ENCODE data around the gene OR5V1.
"Not testable (repeated sequence)": the region's sequence is repeated elsewhere in the genome, so short reads cannot be mapped to it uniquely, and the experiment has no call there.

The OR5V1 gene

GRCh38 chr6:29332676-29333075 is 36.0 kb downstream of the OR5V1 start:
- Histone ChIP-seq H3K9ac (ENCODE audit: low read length) (no peak overlapping the region), H3K4me3 (ENCODE audit: low read length) (no peak overlapping the region), H3K9me3 (ENCODE audit: control insufficient read depth, low read length) (no peaks in the 10 kb centered on the region), H3K4me1 (ENCODE audit: control insufficient read depth, insufficient read depth, low read length) (no peaks in the 10 kb centered on the region), H3K27me3 (ENCODE audit: control insufficient read depth, insufficient read depth, low read length) (no peaks in the 10 kb centered on the region), H3K36me3 (ENCODE audit: control insufficient read depth, insufficient read depth, low read length) (no peaks in the 10 kb centered on the region)

- Histone ChIP-seq H3K36me3 (ENCODE audit: control insufficient read depth, insufficient read depth, low read length) (no peaks in the 10 kb centered on the region), H3K9ac (ENCODE audit: low read length) (no peak overlapping the region), H3K4me3 (ENCODE audit: low read length) (no peak overlapping the region), H3K27me3 (ENCODE audit: control insufficient read depth, insufficient read depth, low read length) (no peaks in the 10 kb centered on the region), H3K9me3 (ENCODE audit: control insufficient read depth, low read length) (no peaks in the 10 kb centered on the region), H3K4me1 (ENCODE audit: control insufficient read depth, insufficient read depth, low read length) (no peaks in the 10 kb centered on the region)
Measured at GRCh38 chr6:29325777-29326176, 42.9 kb downstream of the OR5V1 start.

- H3K9me3 ChIP-seq (ENCODE audit: control insufficient read depth, low read length); H3K36me3 ChIP-seq (ENCODE audit: control insufficient read depth, insufficient read depth, low read length); H3K9ac ChIP-seq (ENCODE audit: low read length); H3K4me3 ChIP-seq (ENCODE audit: low read length); H3K4me1 ChIP-seq (ENCODE audit: control insufficient read depth, insufficient read depth, low read length); H3K27me3 ChIP-seq (ENCODE audit: control insufficient read depth, insufficient read depth, low read length): not testable (repeated sequence)
Measured at GRCh38 chr6:29323332-29323731, 45.3 kb downstream of the OR5V1 start.

- no peaks in the 10 kb centered on the region for H3K4me1 ChIP-seq (ENCODE audit: control insufficient read depth, insufficient read depth, low read length)
- H3K9ac ChIP-seq (ENCODE audit: low read length): no peak overlapping the region
- H3K27me3 ChIP-seq (ENCODE audit: control insufficient read depth, insufficient read depth, low read length): no peaks in the 10 kb centered on the region
- no peaks in the 10 kb centered on the region for H3K36me3 ChIP-seq (ENCODE audit: control insufficient read depth, insufficient read depth, low read length)
- H3K4me3 ChIP-seq (ENCODE audit: low read length): no peak overlapping the region
- H3K9me3 ChIP-seq (ENCODE audit: control insufficient read depth, low read length): no peaks in the 10 kb centered on the region
Measured at GRCh38 chr6:29319931-29320330, 48.7 kb downstream of the OR5V1 start.

Data from mucosa of stomach (tissue), 1 donor.